HCT116 (cell line): ENCODE data around the gene NHSL2.

Experiments used
- CTCF ChIP-seq, 3 experiments: fragments of 200-600 bp in 1 of 3; sonication (generic) in 1 of 3; IDR thresholded peaks in 2 of 3; conservative IDR thresholded peaks in 1 of 3; 2 replicates each; pipeline ENCODE4 v1.5.1; 2012 to 2017; ENCODE audit warnings: low read depth in 2 of 3, low read length in 2 of 3, antibody characterized with exemption in 1 of 3, borderline replicate concordance in 1 of 3, control low read depth in 1 of 3, mild to moderate bottlenecking in 1 of 3, mixed read lengths in 1 of 3, mixed run types in 1 of 3, moderate library complexity in 1 of 3; ENCODE audit not compliant: insufficient read depth in 1 of 3
- EZH2 ChIP-seq: fragments of 200-600 bp; sonication (generic); IDR thresholded peaks from 2 replicates; pipeline ENCODE4 v1.6.1; 2017; ENCODE audit warnings: antibody characterized with exemption, mixed run types
- POLR2A ChIP-seq: IDR thresholded peaks from 2 replicates; pipeline ENCODE4 v1.7.0; 2011; ENCODE audit warnings: borderline replicate concordance; ENCODE audit not compliant: insufficient read depth, insufficient read length; ENCODE audit errors: extremely low read depth
- SIN3A ChIP-seq: IDR thresholded peaks from 2 replicates; pipeline ENCODE4 v1.6.1; 2012; ENCODE audit warnings: low read depth
- SP1 ChIP-seq: IDR thresholded peaks from 2 replicates; pipeline ENCODE4 v1.6.1; 2012; ENCODE audit warnings: low read depth
- ZFX ChIP-seq: fragments of 450-650 bp; IDR thresholded peaks from 2 replicates; pipeline ENCODE4 v1.6.1; 2017
- ZNF274 ChIP-seq: fragments of 200-500 bp; sonication (Bioruptor generic); IDR thresholded peaks from 2 replicates; pipeline ENCODE4 v1.6.1; 2014; ENCODE audit warnings: mild to moderate bottlenecking, low read depth, low read length, inconsistent platforms

GRCh38 chrX:72054779-72055489 is 144.3 kb downstream of the NHSL2 start:
- TF ChIP-seq POLR2A (no peak), CTCF (IDR thresholded peaks at IDR 0.05 in 2 of 3, conservative IDR thresholded peaks at IDR 0.05 in 1 of 3; ENCODE audit: borderline replicate concordance in 1 of 3, insufficient read depth in 1 of 3, low read depth in 2 of 3, low read length in 2 of 3) (no peak), SIN3A (no peak), EZH2 (no peak), ZFX (no peak), ZNF274 (no peak), SP1 (no peak)
